HG03095 (cell line): Measurements from ENCODE around the gene MOCOS.
"Not testable (repeated sequence)": the region's sequence is repeated elsewhere in the genome, so short reads cannot be mapped to it uniquely, and the experiment has no call there.

Source experiments
- ATAC-seq: cut with Tn5 transposase; IDR thresholded peaks from one replicate; pipeline ENCODE4 v1.9.1; 2021; ENCODE audit warnings: moderate library complexity; ENCODE audit not compliant: unreplicated experiment

The MOCOS gene

GRCh38 chr18:36187193-36187825 is at the start of gene MOCOS:
MOCOS (plus strand) TSS chr18:36187497; CDS start chr18:36187540, 43 bp downstream.
- ATAC-seq, result peak; percentile 74

GRCh38 chr18:36139245-36139644 is 48.1 kb upstream of the MOCOS start:
- no peak for ATAC-seq

GRCh38 chr18:36141576-36141975 is 45.7 kb upstream of the MOCOS start:
- ATAC-seq, result no peak

- ATAC-seq, result no peak
Observed at GRCh38 chr18:36142751-36143150, 44.5 kb upstream of the MOCOS start.

- ATAC-seq, result no peak
Observed at GRCh38 chr18:36143391-36143790, 43.9 kb upstream of the MOCOS start.

GRCh38 chr18:36149514-36150289 is 37.6 kb upstream of the MOCOS start:
- ATAC-seq, result peak; percentile 91

- ATAC-seq, result no peak
Observed at GRCh38 chr18:36152781-36153180, 34.5 kb upstream of the MOCOS start.

GRCh38 chr18:36153203-36153602 is 34.1 kb upstream of the MOCOS start:
- no peak for ATAC-seq

GRCh38 chr18:36153771-36154170 is 33.5 kb upstream of the MOCOS start:
- no peak for ATAC-seq

- ATAC-seq, result no peak
Observed at GRCh38 chr18:36155851-36156757, 31.2 kb upstream of the MOCOS start.

GRCh38 chr18:36157441-36157840 is 29.9 kb upstream of the MOCOS start:
- no peak for ATAC-seq

- no peak for ATAC-seq
Observed at GRCh38 chr18:36158266-36158867, 28.9 kb upstream of the MOCOS start.

GRCh38 chr18:36160959-36161371 is 26.3 kb upstream of the MOCOS start:
- no peak for ATAC-seq

GRCh38 chr18:36162981-36163380 is 24.3 kb upstream of the MOCOS start:
- ATAC-seq, result no peak

GRCh38 chr18:36167692-36168218 is 19.5 kb upstream of the MOCOS start:
- no peak for ATAC-seq

- ATAC-seq, result not testable (repeated sequence)
Observed at GRCh38 chr18:36168296-36168695, 19.0 kb upstream of the MOCOS start.

GRCh38 chr18:36169938-36170337 is 17.4 kb upstream of the MOCOS start:
- no peak for ATAC-seq

GRCh38 chr18:36175481-36175880 is 11.8 kb upstream of the MOCOS start:
- no peak for ATAC-seq

- no peak for ATAC-seq
Observed at GRCh38 chr18:36176177-36176584, 11.1 kb upstream of the MOCOS start.

GRCh38 chr18:36176711-36177110 is 10.6 kb upstream of the MOCOS start:
- ATAC-seq, result no peak

GRCh38 chr18:36177913-36178312 is 9.4 kb upstream of the MOCOS start:
- no peak for ATAC-seq
